GM19467 (cell line): ENCODE data around the gene PANK4.

Experiments used
- ATAC-seq: cut with Tn5 transposase; IDR thresholded peaks from one replicate; pipeline ENCODE4 v1.9.1; 2021; ENCODE audit warnings: mild to moderate bottlenecking, moderate library complexity; ENCODE audit not compliant: unreplicated experiment

Gene PANK4

DNA sequence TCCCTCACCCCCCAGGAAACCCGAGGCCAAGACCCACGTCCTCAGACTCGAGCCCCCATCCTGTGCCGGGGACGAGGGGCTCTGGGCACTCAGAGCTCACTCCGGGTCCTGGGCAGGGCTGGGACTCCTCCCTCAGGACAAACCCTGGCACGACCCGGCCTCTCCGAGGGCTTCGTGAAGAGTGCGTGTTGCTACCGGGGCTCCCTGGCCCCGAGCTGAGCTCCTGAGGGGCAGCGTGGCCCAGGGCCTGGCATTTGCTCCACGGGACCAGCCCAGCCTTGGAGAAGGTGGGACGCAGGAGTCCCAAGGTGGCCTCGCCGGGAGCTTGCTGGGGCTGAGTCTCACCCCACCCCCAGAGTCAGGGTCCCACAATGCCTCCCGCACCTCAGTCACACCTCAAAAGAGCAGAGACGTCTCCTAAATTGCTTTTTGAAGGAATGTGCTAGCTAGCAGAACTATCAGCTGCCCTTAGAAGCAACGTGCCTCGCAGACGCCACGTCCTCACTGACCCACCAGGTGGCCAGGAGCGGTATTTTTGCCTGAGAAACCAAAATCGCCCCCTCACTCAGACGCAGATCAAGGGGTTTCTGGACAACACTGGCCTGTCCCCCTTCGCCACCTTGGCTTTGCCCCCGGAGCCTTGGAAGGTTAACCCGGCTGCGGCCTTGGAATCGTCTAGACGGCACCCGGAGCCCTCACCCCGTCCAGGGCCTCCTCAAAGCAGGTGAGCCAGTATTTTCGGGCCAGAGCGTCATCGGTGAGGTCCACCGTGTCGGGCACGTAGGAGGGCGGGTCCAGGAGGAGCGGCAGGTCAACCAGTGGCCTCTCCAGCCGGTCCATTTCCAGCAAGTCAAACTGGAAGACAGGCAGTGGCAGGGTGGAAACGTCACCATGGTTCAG is 11.3 kb downstream of the PANK4 start:
- no peak for ATAC-seq

DNA sequence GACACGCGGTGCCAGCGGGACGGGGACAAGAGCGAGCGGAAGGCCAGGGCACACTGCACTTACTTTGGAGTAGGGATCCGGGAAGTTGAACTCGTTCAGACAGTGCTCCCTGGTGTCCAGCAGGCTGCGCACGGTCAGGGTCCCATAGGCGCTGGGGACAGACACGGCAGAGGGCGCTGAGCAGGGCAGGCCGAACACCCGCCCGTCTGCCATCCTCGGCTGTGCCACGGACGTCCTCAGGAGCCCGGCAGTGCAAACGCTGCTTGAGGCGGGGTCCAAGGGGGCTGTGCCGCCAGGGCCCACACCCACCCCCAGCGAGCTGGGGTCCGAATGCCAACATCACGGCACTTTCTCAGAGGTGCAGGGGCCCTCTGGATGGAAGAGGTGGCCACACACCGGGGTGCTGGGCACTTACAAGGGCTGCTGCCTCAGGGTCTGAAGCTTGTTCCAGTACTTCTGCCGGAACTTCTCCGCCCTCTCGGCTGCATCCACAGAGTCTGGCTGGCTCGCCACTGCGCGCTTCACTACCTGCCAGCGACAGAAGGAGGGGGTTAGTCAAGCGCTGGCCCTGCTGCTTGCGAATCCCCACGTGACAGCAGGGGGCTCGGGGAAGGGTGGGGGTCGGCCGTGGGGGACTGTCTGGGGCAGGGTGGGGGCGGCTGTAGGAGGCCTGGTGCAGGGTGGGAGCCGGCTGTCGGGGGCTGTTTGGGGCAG is 12.3 kb downstream of the PANK4 start:
- ATAC-seq = no peak

DNA sequence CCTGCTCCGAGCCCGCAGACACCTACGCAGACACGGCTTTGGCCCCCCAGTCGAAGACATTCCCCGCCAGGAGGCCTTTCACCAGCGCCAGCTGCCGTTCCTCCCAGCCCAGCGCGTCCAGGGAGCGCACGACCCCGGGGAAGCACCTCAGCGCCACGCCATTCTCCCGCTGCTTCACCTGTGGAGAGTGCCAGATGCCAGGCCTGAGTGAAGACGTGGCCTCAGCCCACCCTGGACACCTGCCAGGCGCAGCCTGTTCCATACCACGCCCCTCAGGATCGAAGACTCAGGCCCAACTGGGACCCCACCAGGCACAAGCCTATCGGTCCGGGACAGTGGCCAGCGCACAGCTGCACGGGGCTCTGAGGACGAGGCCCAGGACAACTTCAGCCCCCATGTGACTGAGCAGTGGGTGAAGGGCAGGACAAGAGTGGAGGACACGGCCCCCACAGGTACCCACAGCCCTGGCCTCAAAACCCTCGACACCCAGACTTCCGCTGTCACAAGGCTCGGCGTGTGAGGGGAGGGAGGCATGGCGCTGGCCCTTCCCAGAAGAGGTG is 13.5 kb downstream of the PANK4 start:
- no peak for ATAC-seq

DNA sequence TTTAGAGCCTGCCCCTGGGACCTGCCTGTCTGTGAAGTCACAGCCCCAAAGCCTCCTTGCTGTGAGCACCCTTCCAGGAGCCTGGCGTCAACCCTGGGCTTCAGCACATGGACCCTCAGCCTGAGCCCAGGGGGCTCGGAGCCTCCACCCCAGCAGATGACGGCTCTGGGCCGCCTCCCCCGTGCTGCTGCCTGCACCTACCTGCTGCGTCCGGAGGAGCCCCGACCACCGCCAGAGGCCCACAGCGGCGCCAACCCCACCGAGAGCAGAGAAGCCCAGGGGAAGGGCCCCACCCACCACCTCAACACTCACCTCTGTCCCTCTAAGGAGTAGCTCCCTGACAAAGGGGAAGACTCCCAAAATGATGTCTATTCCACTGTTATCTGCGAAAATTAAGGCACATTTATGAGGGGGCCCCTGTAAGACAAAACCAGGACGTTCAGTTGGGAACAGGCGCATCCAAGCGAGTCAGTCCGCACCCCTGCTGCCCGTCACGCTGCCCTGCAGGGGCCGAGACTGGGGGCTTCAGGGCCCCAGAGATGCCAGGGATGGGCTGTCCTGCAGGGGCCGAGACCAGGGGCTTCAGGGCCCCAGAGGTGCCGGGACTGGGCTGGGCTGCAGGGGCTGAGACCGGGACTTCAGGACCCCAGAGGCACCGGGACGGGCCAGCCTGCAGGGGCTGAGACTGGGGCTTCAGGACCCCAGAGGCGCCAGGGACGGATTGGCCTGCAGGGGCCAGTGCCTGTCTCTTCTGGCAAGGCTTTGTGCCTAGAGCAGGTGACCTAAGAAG is 15.8 kb downstream of the PANK4 start:
- no peak for ATAC-seq

DNA sequence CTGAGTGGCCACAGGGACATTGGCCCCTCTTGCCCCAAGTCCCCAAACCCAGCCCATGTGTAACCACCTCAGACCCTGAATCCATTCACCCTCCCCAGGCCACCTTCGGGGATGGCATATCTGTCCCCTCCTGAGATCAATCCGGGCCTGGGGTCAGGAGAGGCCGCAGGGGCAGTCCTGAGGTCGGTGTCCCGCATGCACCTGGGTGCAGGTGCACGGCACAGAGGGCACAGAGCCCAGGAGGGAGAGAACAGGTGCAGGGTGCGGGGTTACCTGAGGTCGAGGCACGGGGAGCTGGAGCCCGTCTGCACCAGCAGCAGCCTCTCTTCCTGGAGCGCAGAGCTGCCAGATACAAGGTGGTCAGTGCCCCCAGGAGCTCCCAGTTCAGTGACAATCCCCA is 16.8 kb downstream of the PANK4 start:
- no peak for ATAC-seq

DNA sequence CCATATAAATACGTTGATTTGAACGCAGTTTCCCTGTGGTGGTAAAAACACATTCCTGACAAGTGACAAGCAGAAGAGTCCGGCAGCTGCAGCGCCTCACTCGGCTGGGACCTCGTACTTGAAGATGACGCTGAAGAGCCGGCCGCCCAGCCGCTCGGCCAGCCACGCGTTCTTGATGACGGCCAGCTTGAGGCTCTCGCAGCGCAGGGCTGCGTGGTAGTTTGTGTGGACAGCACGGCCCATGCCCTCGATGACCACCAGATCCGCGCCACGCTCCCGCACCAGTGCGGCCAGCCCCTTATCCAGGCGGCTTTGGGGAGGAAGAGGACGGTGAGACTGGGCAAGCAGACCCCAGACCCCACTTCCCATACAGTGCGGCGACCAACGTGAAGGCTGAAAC is 17.6 kb downstream of the PANK4 start:
- ATAC-seq = no peak

DNA sequence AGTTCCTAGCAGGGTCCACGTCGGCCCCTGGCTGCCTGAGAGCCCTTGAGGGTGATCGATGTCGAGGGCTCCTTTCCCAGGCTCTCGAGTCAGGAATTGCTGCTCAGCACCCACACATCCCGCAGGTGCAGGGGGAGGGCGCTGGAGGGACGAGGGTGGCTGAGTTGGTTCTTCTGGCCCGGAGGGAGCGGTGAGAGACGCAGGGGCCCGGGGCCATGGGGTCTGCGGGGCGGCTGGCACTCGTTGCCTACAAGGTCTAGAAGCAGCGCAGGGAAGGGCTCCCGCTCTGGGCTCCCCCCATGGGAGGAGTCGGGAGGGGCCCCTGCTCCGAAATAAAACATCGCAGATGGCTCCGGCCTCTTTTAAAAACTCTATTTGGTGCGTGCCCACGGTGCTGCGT is 18.2 kb downstream of the PANK4 start:
- ATAC-seq = no peak

DNA sequence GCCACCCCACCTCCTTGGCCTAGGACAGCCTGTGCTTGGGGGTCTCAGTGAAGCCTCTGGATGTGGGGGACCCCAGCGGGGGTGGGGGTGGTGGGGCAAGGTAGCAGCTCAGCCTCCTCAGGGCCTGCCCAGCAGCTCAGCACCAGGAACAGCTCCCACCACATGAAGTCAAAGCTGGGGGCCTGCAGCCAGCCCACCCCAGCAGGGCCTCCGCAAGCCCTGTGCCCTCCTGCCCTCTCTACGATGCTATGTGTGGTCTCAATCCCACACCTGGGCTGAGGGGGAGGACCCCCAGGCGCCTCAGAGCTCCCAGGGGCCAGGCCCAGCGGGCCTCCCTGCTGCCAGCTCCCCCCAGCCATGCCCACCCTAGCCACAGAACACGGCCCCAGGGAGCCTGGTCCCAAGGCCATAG is 18.6 kb downstream of the PANK4 start:
- no peak for ATAC-seq

DNA sequence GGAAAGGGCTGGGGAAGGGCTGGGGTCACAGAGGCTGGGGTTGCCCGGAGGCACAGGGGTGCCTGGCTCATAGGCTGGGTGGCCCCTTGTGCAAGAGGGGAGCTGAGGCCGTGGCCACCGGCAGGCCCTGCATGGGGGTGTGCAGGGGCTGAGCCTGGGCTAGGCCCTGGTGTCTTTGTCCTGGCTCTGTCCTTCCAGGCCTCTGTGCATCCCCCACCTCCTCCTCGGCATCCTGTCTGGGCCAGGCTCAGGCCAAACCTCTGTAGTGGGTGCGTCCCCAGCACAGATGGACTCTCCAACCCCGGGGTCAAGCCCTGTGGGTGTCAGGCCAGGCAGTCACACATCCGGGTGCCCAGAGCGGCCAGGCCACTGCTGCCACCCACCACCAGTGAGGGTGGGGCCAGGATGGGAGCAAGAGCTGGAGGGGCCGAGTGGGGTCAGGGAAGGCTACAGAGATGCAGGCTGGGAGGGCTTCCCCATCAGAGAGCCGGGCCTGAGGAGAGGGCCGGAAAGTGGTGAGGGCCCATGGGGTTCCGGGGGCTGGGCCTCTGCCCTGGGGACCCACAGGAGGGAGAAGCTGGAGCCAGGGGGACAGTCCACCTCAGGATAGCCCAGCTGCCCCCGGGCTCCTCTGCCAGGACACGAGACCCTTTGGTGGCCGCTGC is 19.4 kb downstream of the PANK4 start:
- no peak for ATAC-seq

DNA sequence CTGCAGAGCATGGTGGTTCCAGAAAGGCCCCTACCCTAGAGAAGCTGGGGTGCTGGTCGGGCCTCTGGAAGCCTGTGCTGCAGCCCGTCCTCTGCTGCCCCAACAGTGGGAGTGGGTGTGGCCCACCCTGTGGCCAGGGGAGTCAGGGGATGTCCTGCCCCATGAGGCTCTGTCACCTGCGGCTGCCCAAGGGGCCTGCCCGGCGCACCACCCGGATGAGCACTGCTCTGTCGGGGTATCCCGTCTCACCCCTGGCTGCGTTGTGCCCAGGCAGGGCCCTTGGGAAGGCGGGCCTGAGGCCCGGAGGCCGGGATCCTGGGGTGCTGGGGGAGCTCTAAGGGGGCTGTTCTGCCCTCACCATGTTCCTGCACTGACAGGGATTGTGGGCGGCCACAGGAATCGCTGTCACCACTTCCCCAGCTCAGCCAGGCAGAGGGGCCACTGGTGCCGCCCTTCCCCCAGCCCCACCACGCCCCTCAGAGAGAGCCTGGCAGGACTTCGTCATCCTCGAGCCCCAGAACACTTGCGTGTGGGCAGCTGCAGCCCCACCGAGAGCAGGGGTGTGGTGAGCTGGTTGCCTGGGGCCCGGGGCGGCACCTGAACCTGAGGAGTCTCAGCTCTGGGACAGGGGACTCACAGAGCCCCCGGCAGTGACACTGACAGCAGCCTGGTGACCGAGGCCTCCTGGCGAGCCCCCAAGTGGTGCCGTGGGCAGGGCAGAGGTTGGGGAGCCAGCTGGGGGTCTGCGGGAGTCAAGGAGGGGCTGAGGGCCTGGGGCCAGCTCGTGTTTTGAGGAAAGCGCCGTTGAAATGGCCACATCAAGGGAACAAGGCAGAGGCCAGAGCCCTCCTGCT is 20.2 kb downstream of the PANK4 start:
- no peak for ATAC-seq

DNA sequence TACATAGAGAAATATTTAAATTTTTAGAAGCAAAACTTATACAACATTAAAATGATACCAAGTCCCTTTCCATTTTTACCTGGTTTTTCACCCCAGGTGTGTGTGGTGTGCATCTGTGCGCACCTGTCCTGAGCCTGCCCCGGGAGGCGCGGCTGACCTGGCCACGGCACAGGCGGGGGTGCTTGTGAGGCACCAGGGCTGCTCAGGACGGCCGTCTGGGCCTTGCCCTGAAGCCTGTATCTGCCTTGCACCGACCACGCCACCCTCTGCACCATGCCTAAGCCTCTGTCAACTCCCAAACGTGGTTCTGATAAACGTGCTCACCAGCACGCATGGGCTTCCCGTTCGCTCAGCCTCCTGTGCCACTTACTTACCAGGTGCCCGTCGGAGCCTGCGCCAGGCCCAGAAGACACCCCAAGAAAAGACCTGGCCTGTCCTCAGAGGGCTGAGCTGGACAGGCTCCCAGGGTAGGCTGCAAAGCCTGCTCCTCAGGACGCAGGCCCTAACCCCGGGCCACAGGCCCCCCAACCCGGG is 20.9 kb downstream of the PANK4 start:
- ATAC-seq = no peak

DNA sequence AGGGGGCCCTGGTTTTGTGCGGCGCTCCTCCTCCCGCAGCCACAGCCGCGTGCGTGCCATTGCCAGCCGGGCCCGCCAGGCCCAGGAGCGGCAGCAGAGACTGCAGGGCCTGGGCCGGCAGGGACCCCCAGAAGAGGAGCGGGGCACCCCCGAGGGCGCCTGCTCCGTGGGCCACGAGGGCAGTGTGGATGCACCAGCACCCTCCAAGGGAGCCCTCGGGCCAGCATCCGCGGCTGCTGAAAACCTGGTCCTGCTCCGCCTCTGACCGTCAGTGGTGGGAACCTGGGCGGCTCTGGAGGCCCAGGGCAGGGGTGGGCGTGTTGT is 21.5 kb downstream of the PANK4 start:
- no peak for ATAC-seq

DNA sequence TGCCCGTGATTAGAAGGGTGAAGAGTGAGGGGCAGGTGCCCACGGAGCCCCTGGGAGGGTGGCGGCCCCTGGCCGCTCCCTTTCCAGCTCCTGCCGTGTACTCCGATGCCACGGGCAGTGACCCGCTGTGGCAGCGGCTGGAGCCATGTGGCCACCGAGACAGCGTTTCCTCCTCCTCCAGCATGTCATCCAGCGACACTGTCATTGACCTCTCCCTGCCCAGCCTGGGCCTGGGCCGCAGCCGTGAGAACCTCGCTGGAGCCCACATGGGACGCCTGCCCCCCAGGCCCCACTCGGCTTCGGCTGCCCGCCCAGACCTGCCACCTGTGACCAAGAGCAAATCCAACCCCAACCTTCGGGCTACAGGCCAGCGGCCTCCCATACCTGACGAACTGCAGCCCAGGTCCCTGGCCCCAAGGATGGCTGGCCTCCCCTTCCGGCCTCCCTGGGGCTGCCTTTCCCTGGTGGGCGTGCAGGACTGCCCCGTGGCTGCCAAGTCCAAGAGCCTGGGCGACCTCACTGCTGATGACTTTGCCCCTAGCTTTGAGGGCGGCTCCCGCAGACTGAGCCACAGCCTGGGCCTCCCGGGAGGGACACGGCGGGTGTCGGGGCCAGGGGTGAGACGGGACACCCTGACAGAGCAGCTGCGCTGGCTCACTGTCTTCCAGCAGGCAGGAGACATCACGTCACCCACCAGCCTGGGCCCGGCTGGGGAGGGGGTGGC is 22.0 kb downstream of the PANK4 start:
- no peak for ATAC-seq

DNA sequence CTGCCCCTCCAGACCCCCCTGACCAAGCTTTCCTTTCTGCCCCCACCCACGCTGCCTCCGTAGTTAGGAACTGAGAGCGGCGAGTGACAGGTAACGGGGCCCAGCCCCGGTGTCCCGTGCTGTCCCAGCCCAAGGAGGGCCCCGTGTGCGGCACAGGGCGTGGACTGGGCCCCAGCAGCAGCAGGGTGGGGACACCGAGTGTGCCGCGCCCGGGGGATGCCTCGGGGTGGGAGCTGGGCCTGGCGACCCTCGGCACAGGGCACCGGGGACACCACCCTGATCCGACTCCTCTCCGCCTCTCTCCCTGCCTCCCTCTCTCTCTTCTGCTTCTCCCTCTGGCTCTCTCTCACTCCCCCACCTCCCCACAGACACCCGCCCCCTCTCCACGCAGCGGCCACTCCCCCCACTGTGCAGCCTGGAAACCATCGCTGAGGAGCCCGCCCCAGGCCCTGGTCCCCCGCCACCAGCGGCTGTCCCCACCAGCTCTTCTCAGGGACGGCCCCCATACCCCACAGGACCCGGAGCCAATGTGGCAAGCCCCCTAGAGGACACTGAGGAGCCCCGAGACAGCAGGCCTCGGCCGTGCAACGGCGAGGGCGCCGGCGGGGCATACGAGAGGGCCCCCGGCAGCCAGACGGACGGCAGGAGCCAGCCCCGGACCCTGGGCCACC is 22.7 kb downstream of the PANK4 start:
- ATAC-seq = no peak

DNA sequence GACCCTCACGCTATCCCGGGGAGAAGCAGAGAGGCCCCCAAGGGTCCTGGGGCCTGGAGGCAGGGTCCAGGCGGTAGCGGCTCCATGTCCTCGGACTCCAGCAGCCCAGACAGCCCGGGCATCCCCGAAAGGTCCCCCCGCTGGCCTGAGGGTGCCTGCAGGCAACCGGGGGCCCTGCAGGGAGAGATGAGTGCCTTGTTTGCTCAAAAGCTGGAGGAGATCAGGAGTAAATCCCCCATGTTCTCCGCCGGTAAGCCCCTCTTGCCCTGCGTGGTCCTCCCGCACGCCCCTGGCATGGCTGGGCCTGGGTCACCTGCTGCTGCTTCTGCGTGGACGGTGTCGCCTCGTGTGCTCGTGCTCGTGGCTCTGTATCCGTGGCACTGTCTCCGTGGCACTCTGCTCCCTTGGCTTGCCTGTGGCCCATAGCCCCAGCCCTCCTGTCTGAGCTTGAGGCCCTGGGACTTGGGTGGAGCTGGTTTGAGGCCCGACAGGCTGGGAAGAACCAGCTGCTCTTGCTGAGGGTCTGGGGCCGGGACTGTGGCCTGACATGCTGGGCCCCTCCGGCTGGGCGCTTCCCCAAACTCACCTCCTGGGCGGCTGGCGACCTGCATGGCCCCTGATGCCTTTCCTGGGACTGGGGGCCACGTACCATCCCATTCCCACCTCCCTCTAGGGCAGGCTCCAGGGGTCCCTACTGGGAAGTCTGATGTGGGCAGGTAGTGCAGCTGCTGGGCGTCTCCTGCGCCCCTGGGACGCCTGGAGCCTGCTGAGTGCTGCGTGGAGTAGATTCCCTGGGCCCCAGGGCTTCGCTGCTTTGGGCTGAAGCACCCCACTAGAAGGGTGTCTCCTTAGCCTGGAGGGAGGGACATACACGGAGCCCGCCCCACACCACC is 23.5 kb downstream of the PANK4 start:
- no peak for ATAC-seq

DNA sequence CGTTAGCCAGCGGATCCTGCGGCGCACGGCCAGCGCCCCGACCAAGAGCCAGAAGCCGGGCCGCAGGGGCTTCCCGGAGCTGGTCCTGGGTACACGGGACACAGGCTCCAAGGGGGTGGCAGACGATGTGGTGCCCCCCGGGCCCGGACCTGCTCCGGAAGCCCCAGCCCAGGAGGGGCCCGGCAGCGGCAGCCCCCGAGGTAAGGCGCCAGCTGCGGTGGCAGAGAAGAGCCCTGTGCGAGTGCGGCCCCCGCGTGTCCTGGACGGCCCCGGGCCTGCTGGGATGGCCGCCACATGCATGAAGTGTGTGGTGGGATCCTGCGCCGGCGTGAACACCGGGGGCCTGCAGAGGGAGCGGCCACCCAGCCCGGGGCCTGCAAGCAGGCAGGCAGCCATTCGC is 24.2 kb downstream of the PANK4 start:
- no peak for ATAC-seq

DNA sequence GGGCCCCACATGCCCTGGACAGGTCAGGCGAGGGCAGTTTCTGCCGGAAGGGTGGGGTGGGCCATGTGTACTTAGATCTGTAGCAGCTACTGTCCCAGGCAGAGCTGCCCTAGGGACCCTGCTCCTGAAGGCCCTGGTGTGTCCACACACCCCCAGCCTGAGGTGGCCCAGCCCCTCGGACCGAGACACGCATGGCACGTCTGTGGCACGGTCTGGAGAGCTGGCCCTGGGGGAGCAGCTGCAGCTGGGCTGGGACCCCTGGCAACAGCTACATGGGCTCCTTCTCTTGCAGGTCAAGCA is 24.6 kb downstream of the PANK4 start:
- ATAC-seq = no peak
